Transverse colon (tissue), 3 donors: ENCODE data around the gene KIAA1755.

Experiments used
- EP300 ChIP-seq: sonication (generic); formaldehyde crosslinking; IDR thresholded peaks from one replicate; pipeline ENCODE4 v1.6.1; 2017; ENCODE audit warnings: antibody characterized with exemption, low read depth
- POLR2A ChIP-seq: fragments of 450-650 bp; IDR thresholded peaks from one replicate; pipeline ENCODE4 v1.6.1; 2016; ENCODE audit warnings: antibody characterized with exemption, mild to moderate bottlenecking, moderate library complexity
- TF ChIP-seq, protein P1 (sequence below), 5 experiments: fragments of 200-600 bp in 3 of 5; fragments of 450-650 bp in 2 of 5; sonication (generic) in 3 of 5; IDR thresholded peaks; 1 replicate in 2 of 5; 2 replicates in 3 of 5; pipeline ENCODE4 v1.5.1; 2016 to 2017; ENCODE audit warnings: antibody characterized with exemption in 5 of 5, inconsistent platforms in 3 of 5, mild to moderate bottlenecking in 2 of 5, moderate library complexity in 1 of 5

DNA sequence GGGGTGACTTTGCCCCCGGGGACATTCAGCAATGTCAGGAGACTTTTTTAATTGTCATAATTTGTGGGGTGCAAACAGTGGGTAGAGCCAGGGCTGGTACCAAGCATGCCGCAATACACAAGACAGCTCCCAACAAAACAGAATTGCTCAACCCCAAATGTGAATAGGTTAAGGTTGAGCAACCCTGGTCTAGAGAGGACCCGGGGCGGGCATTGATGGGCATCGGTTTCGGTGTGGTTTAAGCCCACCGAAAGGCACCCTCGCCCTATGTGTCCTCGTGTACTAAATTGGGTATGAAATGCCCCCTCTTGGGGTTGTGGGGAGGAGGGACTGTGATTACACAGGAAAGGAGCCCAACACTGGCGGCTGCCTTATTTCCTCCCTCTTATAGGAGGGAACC lies 36.0 kb downstream of the KIAA1755 start:
- no peak for TF ChIP-seq POLR2A
- TF ChIP-seq, protein P1, sequence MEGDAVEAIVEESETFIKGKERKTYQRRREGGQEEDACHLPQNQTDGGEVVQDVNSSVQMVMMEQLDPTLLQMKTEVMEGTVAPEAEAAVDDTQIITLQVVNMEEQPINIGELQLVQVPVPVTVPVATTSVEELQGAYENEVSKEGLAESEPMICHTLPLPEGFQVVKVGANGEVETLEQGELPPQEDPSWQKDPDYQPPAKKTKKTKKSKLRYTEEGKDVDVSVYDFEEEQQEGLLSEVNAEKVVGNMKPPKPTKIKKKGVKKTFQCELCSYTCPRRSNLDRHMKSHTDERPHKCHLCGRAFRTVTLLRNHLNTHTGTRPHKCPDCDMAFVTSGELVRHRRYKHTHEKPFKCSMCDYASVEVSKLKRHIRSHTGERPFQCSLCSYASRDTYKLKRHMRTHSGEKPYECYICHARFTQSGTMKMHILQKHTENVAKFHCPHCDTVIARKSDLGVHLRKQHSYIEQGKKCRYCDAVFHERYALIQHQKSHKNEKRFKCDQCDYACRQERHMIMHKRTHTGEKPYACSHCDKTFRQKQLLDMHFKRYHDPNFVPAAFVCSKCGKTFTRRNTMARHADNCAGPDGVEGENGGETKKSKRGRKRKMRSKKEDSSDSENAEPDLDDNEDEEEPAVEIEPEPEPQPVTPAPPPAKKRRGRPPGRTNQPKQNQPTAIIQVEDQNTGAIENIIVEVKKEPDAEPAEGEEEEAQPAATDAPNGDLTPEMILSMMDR (IDR thresholded peaks at IDR 0.05), result no peak
- no peak for TF ChIP-seq EP300
